Gastrocnemius medialis (tissue), 4 donors: ENCODE data around the gene RORC.

Experiments used
- POLR2A ChIP-seq, 2 donors: fragments of 450-650 bp; IDR thresholded peaks; one replicate each; pipeline ENCODE4 v1.6.1; 2017; ENCODE audit warnings: antibody characterized with exemption in 2 of 2, mild to moderate bottlenecking in 2 of 2, moderate library complexity in 2 of 2
- TF ChIP-seq, protein P1 (sequence below), 5 experiments: fragments of 450-650 bp in 3 of 5; fragments of 200-600 bp in 2 of 5; sonication (generic) in 2 of 5; IDR thresholded peaks in 4 of 5; conservative IDR thresholded peaks in 1 of 5; 1 replicate in 4 of 5; 2 replicates in 1 of 5; pipeline ENCODE4 v1.5.1; 2016 to 2019; ENCODE audit warnings: antibody characterized with exemption in 5 of 5, mild to moderate bottlenecking in 3 of 5, moderate library complexity in 3 of 5

DNA sequence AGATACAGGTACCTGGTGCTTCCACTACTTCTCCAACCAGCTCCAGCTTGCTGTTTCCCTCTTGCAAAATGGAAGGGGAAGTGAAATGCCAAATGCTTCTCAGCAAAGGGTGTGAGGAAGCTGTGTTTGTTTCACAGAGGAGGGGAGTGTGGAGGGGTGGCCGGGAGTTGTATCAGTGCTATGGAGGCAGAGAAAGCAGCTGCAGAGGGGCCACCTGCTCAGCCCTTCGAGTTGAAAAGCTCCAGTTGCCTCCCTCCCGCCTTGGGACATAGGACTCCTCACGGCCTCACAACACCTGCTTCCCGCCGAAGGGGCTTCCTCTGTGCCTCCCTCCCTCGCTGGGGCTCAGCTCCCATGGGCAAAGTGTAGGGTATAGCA lies 14.3 kb downstream of the RORC start:
- TF ChIP-seq, protein P1, sequence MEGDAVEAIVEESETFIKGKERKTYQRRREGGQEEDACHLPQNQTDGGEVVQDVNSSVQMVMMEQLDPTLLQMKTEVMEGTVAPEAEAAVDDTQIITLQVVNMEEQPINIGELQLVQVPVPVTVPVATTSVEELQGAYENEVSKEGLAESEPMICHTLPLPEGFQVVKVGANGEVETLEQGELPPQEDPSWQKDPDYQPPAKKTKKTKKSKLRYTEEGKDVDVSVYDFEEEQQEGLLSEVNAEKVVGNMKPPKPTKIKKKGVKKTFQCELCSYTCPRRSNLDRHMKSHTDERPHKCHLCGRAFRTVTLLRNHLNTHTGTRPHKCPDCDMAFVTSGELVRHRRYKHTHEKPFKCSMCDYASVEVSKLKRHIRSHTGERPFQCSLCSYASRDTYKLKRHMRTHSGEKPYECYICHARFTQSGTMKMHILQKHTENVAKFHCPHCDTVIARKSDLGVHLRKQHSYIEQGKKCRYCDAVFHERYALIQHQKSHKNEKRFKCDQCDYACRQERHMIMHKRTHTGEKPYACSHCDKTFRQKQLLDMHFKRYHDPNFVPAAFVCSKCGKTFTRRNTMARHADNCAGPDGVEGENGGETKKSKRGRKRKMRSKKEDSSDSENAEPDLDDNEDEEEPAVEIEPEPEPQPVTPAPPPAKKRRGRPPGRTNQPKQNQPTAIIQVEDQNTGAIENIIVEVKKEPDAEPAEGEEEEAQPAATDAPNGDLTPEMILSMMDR (IDR thresholded peaks at IDR 0.05 in 4 of 5, conservative IDR thresholded peaks at IDR 0.05 in 1 of 5) = no peak
- no peak for TF ChIP-seq POLR2A (IDR thresholded peaks at IDR 0.05)
